ENCODE measurements around the gene MEAF6. TPM values are rescaled to one million over a fixed set of nuclear protein-coding genes. Genes with fewer than 3 reads are reported as not detected.
A peak's percentile ranks its signal among the peaks of the same experiment; 100 is the strongest.

Gene MEAF6
- total and polyA plus RNA-seq, 8 donors, result 25.8 to 76.3 (median 53.8) TPM

- WGBS, 5 donors, result 24 to 43% (median 32%) methylated on average over 5 of the region's 5 CpGs
- no peak overlapping the region for H3K27ac ChIP-seq
- no peaks in the 10 kb centered on the region for H3K36me3 ChIP-seq
- H3K9me3 ChIP-seq, result no peaks in the 10 kb centered on the region
- intact Hi-C loops (cut with DNase I; ENCODE audit: low total_unique reads), result no loop called here
- H3K27me3 ChIP-seq, result peaks cover 0 to 61% (median 26%) of the 10 kb centered on the region in 3 donors
- no peak overlapping the region for H3K4me3 ChIP-seq
- H3K4me1 ChIP-seq, result peaks cover 0 to 18% (median 6%) of the 10 kb centered on the region in 4 donors
- no peak for TF ChIP-seq POLR2A (IDR thresholded peaks at IDR 0.05)
- no peak for TF ChIP-seq POLR2AphosphoS5 (IDR thresholded peaks at IDR 0.05)
- TF ChIP-seq EP300 (IDR thresholded peaks at IDR 0.05), result no peak
- TF ChIP-seq CTCF (IDR thresholded peaks at IDR 0.05), result no peak
- peak in 1 of 2 donors; percentile 41 for DNase-seq
Measured at GRCh38 chr1:37449936-37450335, 64.6 kb downstream of the MEAF6 start.

- H3K9me3 ChIP-seq, result no peaks in the 10 kb centered on the region
- intact Hi-C loops (cut with DNase I; ENCODE audit: low total_unique reads), result no loop called here
- DNase-seq, result no peak
- peaks cover 0 to 62% (median 26%) of the 10 kb centered on the region in 3 donors for H3K27me3 ChIP-seq
- no peak overlapping the region for H3K27ac ChIP-seq
- no peaks in the 10 kb centered on the region for H3K36me3 ChIP-seq
- H3K4me1 ChIP-seq, result peaks cover 0 to 13% (median 2%) of the 10 kb centered on the region in 4 donors
- H3K4me3 ChIP-seq, result no peak overlapping the region
- 46 to 54% (median 49%) methylated on average over 13 to 15 of the region's 15 CpGs for WGBS, 5 donors
- TF ChIP-seq POLR2A (IDR thresholded peaks at IDR 0.05) (no peak), POLR2AphosphoS5 (IDR thresholded peaks at IDR 0.05) (no peak), CTCF (IDR thresholded peaks at IDR 0.05) (no peak), EP300 (IDR thresholded peaks at IDR 0.05) (no peak)
Measured at GRCh38 chr1:37448691-37449417, 65.7 kb downstream of the MEAF6 start.

GRCh38 chr1:37448185-37448584 is 66.4 kb downstream of the MEAF6 start:
- Histone ChIP-seq H3K4me3 (no peak overlapping the region), H3K9me3 (no peaks in the 10 kb centered on the region), H3K27me3 (peaks cover 0 to 67% (median 26%) of the 10 kb centered on the region in 3 donors), H3K27ac (no peak overlapping the region), H3K4me1 (peaks cover 0 to 13% (median 2%) of the 10 kb centered on the region in 4 donors), H3K36me3 (no peaks in the 10 kb centered on the region)
- no peak for DNase-seq
- intact Hi-C loops (cut with DNase I; ENCODE audit: low total_unique reads), result no loop called here
- 47 to 63% (median 55%) methylated on average over 2 of the region's 2 CpGs for WGBS, 5 donors
- TF ChIP-seq POLR2AphosphoS5 (IDR thresholded peaks at IDR 0.05) (no peak), POLR2A (IDR thresholded peaks at IDR 0.05) (no peak), EP300 (IDR thresholded peaks at IDR 0.05) (no peak), CTCF (IDR thresholded peaks at IDR 0.05) (no peak)

- WGBS, 5 donors, result 36 to 63% (median 60%) methylated on average over 6 of the region's 6 CpGs
- DNase-seq, result no peak
- intact Hi-C loops (cut with DNase I; ENCODE audit: low total_unique reads), result no loop called here
- no peaks in the 10 kb centered on the region for H3K36me3 ChIP-seq
- H3K9me3 ChIP-seq, result no peaks in the 10 kb centered on the region
- peaks cover 0 to 7% (median 0%) of the 10 kb centered on the region in 4 donors for H3K4me1 ChIP-seq
- no peak overlapping the region for H3K4me3 ChIP-seq
- TF ChIP-seq POLR2A (IDR thresholded peaks at IDR 0.05) (no peak), EP300 (IDR thresholded peaks at IDR 0.05) (no peak), CTCF (IDR thresholded peaks at IDR 0.05) (no peak), POLR2AphosphoS5 (IDR thresholded peaks at IDR 0.05) (no peak)
- no peak overlapping the region for H3K27ac ChIP-seq
- H3K27me3 ChIP-seq, result peaks cover 0 to 70% (median 26%) of the 10 kb centered on the region in 3 donors
Measured at GRCh38 chr1:37446874-37447273, 67.7 kb downstream of the MEAF6 start.

Measured in stomach (tissue), 9 donors.